Glutamatergic neuron (in vitro differentiated cells): ENCODE results near the gene APIP. TPM values are rescaled to one million over a fixed set of nuclear protein-coding genes. Genes with fewer than 3 reads are reported as not detected.

Experiments used
- DNase-seq: peaks from one replicate; pipeline ENCODE4 v3.0.0; 2022
- H3K27ac Mint-ChIP-seq: one replicate; pipeline ENCODE4 v1.8.0; 2020; ENCODE audit warnings: mild to moderate bottlenecking, mixed read lengths, inconsistent platforms; ENCODE audit not compliant: unreplicated experiment
- H3K27me3 Mint-ChIP-seq: one replicate; pipeline ENCODE4 v1.8.0; 2020; ENCODE audit warnings: mild to moderate bottlenecking, moderate library complexity, mixed read lengths, inconsistent platforms; ENCODE audit not compliant: unreplicated experiment
- H3K36me3 Mint-ChIP-seq: one replicate; pipeline ENCODE4 v1.8.0; 2020; ENCODE audit warnings: mild to moderate bottlenecking, mixed read lengths, inconsistent platforms; ENCODE audit not compliant: unreplicated experiment
- H3K4me1 Mint-ChIP-seq: one replicate; pipeline ENCODE4 v1.8.0; 2020; ENCODE audit warnings: mild to moderate bottlenecking, low read depth, mixed read lengths, inconsistent platforms; ENCODE audit not compliant: unreplicated experiment
- H3K4me3 Mint-ChIP-seq: one replicate; pipeline ENCODE4 v1.8.0; 2020; ENCODE audit warnings: mild to moderate bottlenecking, mixed read lengths, inconsistent platforms; ENCODE audit not compliant: unreplicated experiment
- H3K9me3 Mint-ChIP-seq: one replicate; pipeline ENCODE4 v1.8.0; 2020; ENCODE audit warnings: mild to moderate bottlenecking, moderate library complexity, mixed read lengths, inconsistent platforms; ENCODE audit not compliant: unreplicated experiment
- CTCF ChIP-seq: fragments of 200-600 bp; sonication (generic); IDR thresholded peaks from one replicate; pipeline ENCODE4 v1.5.0; 2021; ENCODE audit not compliant: partially characterized antibody, unreplicated experiment
- total RNA-seq: library from RNA; stranded (reverse); fragmentation: NEBNext Ultra II Directional; extraction: Animal tissue kit (Norgen Biotek cat#: 25700); gene quantifications from one replicate; pipeline ENCODE4 v1.2.1, GENCODE V29; 2021; ENCODE audit not compliant: unreplicated experiment

Gene APIP
- total RNA-seq, 1 donor from 2014 or later = 20.9 TPM

- H3K36me3 Mint-ChIP-seq = no peaks in the 10 kb centered on the region
- no peak overlapping the region for H3K4me3 Mint-ChIP-seq
- no peaks in the 10 kb centered on the region for H3K4me1 Mint-ChIP-seq
- no peak for TF ChIP-seq CTCF
- no peak overlapping the region for H3K27ac Mint-ChIP-seq
- H3K9me3 Mint-ChIP-seq = peaks cover 2% of the 10 kb centered on the region
- no peaks in the 10 kb centered on the region for H3K27me3 Mint-ChIP-seq
- no peak for DNase-seq
Observed at GRCh38 chr11:34843271-34843670, 72.9 kb downstream of the APIP start.

- Mint-ChIP-seq H3K4me3 (no peak overlapping the region), H3K4me1 (no peaks in the 10 kb centered on the region), H3K9me3 (peaks cover 2% of the 10 kb centered on the region), H3K36me3 (no peaks in the 10 kb centered on the region), H3K27ac (no peak overlapping the region), H3K27me3 (no peaks in the 10 kb centered on the region)
- peak; percentile 38 for TF ChIP-seq CTCF
- DNase-seq = no peak
Observed at GRCh38 chr11:34840736-34841386, 75.3 kb downstream of the APIP start.

GRCh38 chr11:34839969-34840368 lies 76.2 kb downstream of the APIP start:
- DNase-seq = no peak
- Mint-ChIP-seq H3K4me1 (no peaks in the 10 kb centered on the region), H3K4me3 (no peak overlapping the region), H3K9me3 (peaks cover 2% of the 10 kb centered on the region), H3K36me3 (no peaks in the 10 kb centered on the region), H3K27ac (no peak overlapping the region), H3K27me3 (no peaks in the 10 kb centered on the region)
- TF ChIP-seq CTCF = no peak

- DNase-seq = no peak
- H3K4me1 Mint-ChIP-seq = no peaks in the 10 kb centered on the region
Observed at GRCh38 chr11:34836958-34837856, 79.0 kb downstream of the APIP start.

More at GRCh38 chr11:34836958-34837856, 79.0 kb downstream of the APIP start:
- no peaks in the 10 kb centered on the region for H3K27me3 Mint-ChIP-seq
- H3K9me3 Mint-ChIP-seq = peaks cover 2% of the 10 kb centered on the region
- H3K27ac Mint-ChIP-seq = no peak overlapping the region
- no peak for TF ChIP-seq CTCF
- no peaks in the 10 kb centered on the region for H3K36me3 Mint-ChIP-seq
- no peak overlapping the region for H3K4me3 Mint-ChIP-seq
